ENCODE measurements around the gene RETREG3.

DNA sequence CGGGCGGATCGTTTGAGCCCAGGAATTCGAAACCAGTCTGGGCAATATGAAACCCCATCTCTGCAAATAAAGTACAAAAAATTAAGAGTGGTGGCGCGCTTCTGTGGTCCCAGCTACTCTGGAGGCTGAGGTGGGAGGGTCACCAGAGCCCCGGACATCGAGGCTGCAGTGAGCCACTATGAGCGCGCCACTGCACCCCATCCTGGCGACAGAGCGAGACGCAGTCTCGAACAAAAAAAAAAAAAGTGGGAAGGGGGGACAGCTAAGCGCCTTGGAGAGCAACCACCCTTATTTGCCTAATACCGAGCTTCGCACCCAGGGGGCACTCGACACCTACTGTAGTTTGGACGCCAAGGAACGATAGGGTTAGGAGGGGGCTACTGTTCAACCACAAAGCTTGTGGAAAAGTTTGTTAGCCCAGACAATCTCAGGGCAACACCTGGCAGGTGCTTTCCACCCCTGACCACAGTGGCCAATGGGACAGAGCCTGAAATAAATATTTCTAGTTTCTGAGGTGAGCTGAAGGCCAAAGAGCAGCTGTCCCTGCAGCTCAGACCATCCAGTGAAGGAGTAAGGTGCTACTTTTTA, 30.8 kb downstream of the RETREG3 start:
- TF ChIP-seq MXI1 (IDR thresholded peaks at IDR 0.05; ENCODE audit: low read depth, low read length) (no peak), ELF4 (CRISPR knock-in tag; IDR thresholded peaks at IDR 0.05) (no peak), RFX1 (IDR thresholded peaks at IDR 0.05) (no peak), ESRRA (IDR thresholded peaks at IDR 0.05; ENCODE audit: borderline replicate concordance, low read depth) (peak; percentile 41; the same call in 1 of the 2 replicates), ZBTB9 (CRISPR knock-in tag; IDR thresholded peaks at IDR 0.05) (no peak)
- TF ChIP-seq, protein P1, sequence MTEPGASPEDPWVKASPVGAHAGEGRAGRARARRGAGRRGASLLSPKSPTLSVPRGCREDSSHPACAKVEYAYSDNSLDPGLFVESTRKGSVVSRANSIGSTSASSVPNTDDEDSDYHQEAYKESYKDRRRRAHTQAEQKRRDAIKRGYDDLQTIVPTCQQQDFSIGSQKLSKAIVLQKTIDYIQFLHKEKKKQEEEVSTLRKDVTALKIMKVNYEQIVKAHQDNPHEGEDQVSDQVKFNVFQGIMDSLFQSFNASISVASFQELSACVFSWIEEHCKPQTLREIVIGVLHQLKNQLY (CRISPR knock-in tag; conservative IDR thresholded peaks at IDR 0.05): no peak
- TF ChIP-seq, protein P2, sequence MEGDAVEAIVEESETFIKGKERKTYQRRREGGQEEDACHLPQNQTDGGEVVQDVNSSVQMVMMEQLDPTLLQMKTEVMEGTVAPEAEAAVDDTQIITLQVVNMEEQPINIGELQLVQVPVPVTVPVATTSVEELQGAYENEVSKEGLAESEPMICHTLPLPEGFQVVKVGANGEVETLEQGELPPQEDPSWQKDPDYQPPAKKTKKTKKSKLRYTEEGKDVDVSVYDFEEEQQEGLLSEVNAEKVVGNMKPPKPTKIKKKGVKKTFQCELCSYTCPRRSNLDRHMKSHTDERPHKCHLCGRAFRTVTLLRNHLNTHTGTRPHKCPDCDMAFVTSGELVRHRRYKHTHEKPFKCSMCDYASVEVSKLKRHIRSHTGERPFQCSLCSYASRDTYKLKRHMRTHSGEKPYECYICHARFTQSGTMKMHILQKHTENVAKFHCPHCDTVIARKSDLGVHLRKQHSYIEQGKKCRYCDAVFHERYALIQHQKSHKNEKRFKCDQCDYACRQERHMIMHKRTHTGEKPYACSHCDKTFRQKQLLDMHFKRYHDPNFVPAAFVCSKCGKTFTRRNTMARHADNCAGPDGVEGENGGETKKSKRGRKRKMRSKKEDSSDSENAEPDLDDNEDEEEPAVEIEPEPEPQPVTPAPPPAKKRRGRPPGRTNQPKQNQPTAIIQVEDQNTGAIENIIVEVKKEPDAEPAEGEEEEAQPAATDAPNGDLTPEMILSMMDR (IDR thresholded peaks at IDR 0.05 in 2 of 3, conservative IDR thresholded peaks at IDR 0.05 in 1 of 3; ENCODE audit: insufficient read depth in 2 of 3, low read depth in 1 of 3, low read length in 3 of 3): peak; percentile 93 to 94 (median 93)
